ENCODE measurements around the gene SNX27.

GRCh38 chr1:151604291-151604690 is 7.6 kb upstream of the SNX27 start:
- TF ChIP-seq NFRKB (IDR thresholded peaks at IDR 0.05) (no peak), FOXM1 (IDR thresholded peaks at IDR 0.05; ENCODE audit: borderline replicate concordance) (no peak), FOXA1 (IDR thresholded peaks at IDR 0.05) (no peak), ELF4 (IDR thresholded peaks at IDR 0.05) (no peak), TARDBP (IDR thresholded peaks at IDR 0.05) (no peak), FOXK2 (IDR thresholded peaks at IDR 0.05) (no peak)
